Kidney (tissue), 14 donors: ENCODE measurements around the gene H1-8. TPM values are rescaled to one million over a fixed set of nuclear protein-coding genes. Genes with fewer than 3 reads are reported as not detected.

Experiments used
- DNase-seq, 5 donors: peaks; one replicate each; pipeline ENCODE4 v3.0.0-alpha.2; 2013 to 2020
- FAIRE-seq: peaks from 2 replicates; lab custom pipeline; 2012; peaks lifted over from hg19 to GRCh38; lab: Jason Lieb, UNC
- H3K27ac ChIP-seq, 2 donors: one replicate each; pipeline ENCODE4 v1.7.0; 2013; ENCODE audit warnings: low read depth in 2 of 2, low read length in 2 of 2, inconsistent platforms in 1 of 2
- H3K27me3 ChIP-seq: one replicate; pipeline ENCODE4 v1.7.1; 2013; ENCODE audit warnings: low read length, inconsistent platforms; ENCODE audit not compliant: control insufficient read depth, insufficient read depth
- H3K36me3 ChIP-seq, 3 donors: one replicate each; pipeline versions ENCODE4 v1.7.0 to v1.7.1; 2013; ENCODE audit warnings: low read length in 3 of 3, control low read depth in 1 of 3, inconsistent platforms in 1 of 3; ENCODE audit not compliant: insufficient read depth in 3 of 3, control insufficient read depth in 2 of 3
- H3K4me1 ChIP-seq, 3 donors: one replicate each; pipeline versions ENCODE4 v1.7.0 to v1.7.1; 2013; ENCODE audit warnings: low read length in 3 of 3, inconsistent platforms in 1 of 3, low read depth in 1 of 3; ENCODE audit not compliant: control insufficient read depth in 2 of 3, insufficient read depth in 2 of 3
- H3K4me3 ChIP-seq, 3 donors: one replicate each; pipeline versions ENCODE4 v1.7.0 to v1.8.1; 2013; ENCODE audit warnings: low read length in 3 of 3, control low read depth in 1 of 3, inconsistent platforms in 1 of 3
- H3K9ac ChIP-seq, 3 donors: one replicate each; pipeline versions ENCODE4 v1.7.0 to v1.7.1; 2013; ENCODE audit warnings: low read length in 3 of 3, control low read depth in 1 of 3, inconsistent platforms in 1 of 3
- H3K9me3 ChIP-seq, 3 donors: one replicate each; pipeline versions ENCODE4 v1.7.0 to v1.7.1; 2013; ENCODE audit warnings: low read length in 3 of 3, control low read depth in 1 of 3, inconsistent platforms in 1 of 3; ENCODE audit not compliant: control insufficient read depth in 2 of 3, insufficient read depth in 1 of 3
- CTCF ChIP-seq: IDR thresholded peaks from 3 replicates; pipeline ENCODE4 v1.5.1; 2012; ENCODE audit warnings: mild to moderate bottlenecking, moderate library complexity, borderline replicate concordance; ENCODE audit not compliant: insufficient read depth; ENCODE audit errors: extremely low read depth
- intact Hi-C: fragments of 100-400 bp; cut with DNase I; formaldehyde crosslinking; loops from one replicate; pipeline ENCODE4 v1.11.1; 2022
- polyA plus RNA-seq: library from polyadenylated mRNA; stranded (reverse); fragments of 350-450 nt; fragmentation: Illumina TruSeq; extraction: RNeasy Lipid Tissue Mini Kit (QIAGEN cat#74804); gene quantifications from one replicate; pipeline ENCODE4 v1.2.3, GENCODE V29; 2014; ENCODE audit warnings: low read depth, low replicate concordance; ENCODE audit not compliant: insufficient read depth
- total RNA-seq: library from RNA; stranded (reverse); fragmentation: NEBNext Ultra II Directional; extraction: Animal tissue kit (Norgen Biotek cat#: 25700); gene quantifications from one replicate; pipeline ENCODE4 v1.2.1, GENCODE V29; 2021
- donor health status: control.
- donor health status: control.
- donor health status: control.
- donor health status: control.
- donor health status: control.
- donor health status: DM: yes; HTN: yes; CAD: no.
- donor health status: Normal renal cell carcinoma (clear cell type).

H1-8 gene
- total and polyA plus RNA-seq, 2 donors from 2014 or later, result not detected

GRCh38 chr3:129531699-129532098, 11.3 kb upstream of the H1-8 start:
- DNase-seq, result no peak
- H3K27ac ChIP-seq, result no peak overlapping the region
- no peak for TF ChIP-seq CTCF
- H3K36me3 ChIP-seq, result no peaks in the 10 kb centered on the region
- no peak for FAIRE-seq
- H3K4me3 ChIP-seq, result no peak overlapping the region
- peaks cover 3 to 13% (median 9%) of the 10 kb centered on the region in 3 donors for H3K4me1 ChIP-seq
- intact Hi-C loops, result no loop called here
- H3K27me3 ChIP-seq, result no peaks in the 10 kb centered on the region
- no peak overlapping the region for H3K9ac ChIP-seq
- H3K9me3 ChIP-seq, result no peaks in the 10 kb centered on the region

DNA sequence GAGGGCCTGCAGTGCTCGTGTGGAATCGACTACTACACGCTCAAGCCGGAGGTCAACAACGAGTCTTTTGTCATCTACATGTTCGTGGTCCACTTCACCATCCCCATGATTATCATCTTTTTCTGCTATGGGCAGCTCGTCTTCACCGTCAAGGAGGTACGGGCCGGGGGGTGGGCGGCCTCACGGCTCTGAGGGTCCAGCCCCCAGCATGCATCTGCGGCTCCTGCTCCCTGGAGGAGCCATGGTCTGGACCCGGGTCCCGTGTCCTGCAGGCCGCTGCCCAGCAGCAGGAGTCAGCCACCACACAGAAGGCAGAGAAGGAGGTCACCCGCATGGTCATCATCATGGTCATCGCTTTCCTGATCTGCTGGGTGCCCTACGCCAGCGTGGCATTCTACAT, 10.7 kb upstream of the H1-8 start:
- H3K9ac ChIP-seq, result no peak overlapping the region
- H3K4me3 ChIP-seq, result no peak overlapping the region
- no peak for FAIRE-seq
- TF ChIP-seq CTCF, result no peak
- H3K27ac ChIP-seq, result no peak overlapping the region
- H3K4me1 ChIP-seq, result peaks cover 3 to 13% (median 9%) of the 10 kb centered on the region in 3 donors
- no peak for DNase-seq
- H3K9me3 ChIP-seq, result no peaks in the 10 kb centered on the region
- H3K27me3 ChIP-seq, result no peaks in the 10 kb centered on the region
- H3K36me3 ChIP-seq, result no peaks in the 10 kb centered on the region
- intact Hi-C loops, result no loop called here

GRCh38 chr3:129533406-129533805, 9.6 kb upstream of the H1-8 start:
- intact Hi-C loops, result no loop called here

More at GRCh38 chr3:129533406-129533805, 9.6 kb upstream of the H1-8 start:
- Histone ChIP-seq H3K9ac (no peak overlapping the region), H3K9me3 (no peaks in the 10 kb centered on the region), H3K36me3 (no peaks in the 10 kb centered on the region), H3K27me3 (no peaks in the 10 kb centered on the region), H3K4me3 (no peak overlapping the region), H3K27ac (no peak overlapping the region), H3K4me1 (peaks cover 3 to 13% (median 9%) of the 10 kb centered on the region in 3 donors)
- DNase-seq (no peak), FAIRE-seq (no peak)
- TF ChIP-seq CTCF, result no peak
